Stimulated activated CD4-positive, alpha-beta T cell treated with anti-CD3 and anti-CD28 coated beads, Interleukin-4, amount 100 ng/mL, for 4 hours (primary cell): ENCODE data around the gene ZNF577.
"Not testable (repeated sequence)": the region's sequence is repeated elsewhere in the genome, so short reads cannot be mapped to it uniquely, and the experiment has no call there.

Source experiments
- DNase-seq, 2 experiments: peaks; one replicate each; pipeline ENCODE4 v3.0.0-alpha.2; 2020

ZNF577 gene

DNA sequence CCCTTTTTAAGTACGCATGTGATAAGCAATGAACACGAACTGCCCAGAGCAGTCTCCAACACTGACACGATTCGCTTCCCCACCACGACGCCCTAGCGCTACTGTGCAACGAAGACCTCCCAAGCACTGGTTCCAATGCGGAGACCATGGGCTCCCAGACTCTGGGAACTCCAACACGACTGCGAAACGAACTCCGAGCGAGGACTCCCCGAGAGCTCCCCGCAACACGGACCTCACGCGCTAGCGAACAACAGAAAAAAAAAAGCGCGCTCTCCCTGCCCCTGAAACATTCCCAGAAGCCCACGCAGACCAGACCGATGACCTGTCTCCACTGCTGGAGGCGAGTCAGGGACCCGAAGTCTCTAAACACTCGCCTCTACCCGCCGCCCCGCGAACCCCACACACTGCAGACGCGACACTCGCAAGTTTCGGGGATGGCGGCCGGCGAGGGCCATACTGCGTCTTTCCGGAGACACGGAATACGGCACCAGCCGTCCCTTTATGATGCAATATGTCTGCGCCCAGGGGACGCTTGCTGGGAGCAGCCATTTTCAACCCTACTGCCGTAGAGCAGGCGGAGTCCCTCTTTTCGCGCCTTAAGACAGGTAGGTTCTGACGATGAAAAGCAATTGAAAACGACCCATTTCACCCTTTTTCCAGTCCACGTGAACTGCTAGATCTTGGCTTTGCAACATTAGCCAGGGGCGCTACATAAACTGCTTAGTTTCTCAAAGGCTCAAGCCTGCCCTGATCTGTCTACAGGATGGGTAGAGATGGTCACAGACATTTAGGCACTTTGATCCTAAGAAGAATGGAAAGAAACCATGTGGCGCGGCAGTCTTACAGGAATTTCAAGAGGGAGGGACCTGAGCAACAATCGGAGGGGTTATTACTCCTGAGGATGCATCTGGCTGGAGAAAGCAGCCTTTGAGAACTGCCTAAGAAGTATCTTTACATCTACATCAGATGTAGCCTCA lies at the start of gene ZNF577:
ZNF577 (minus strand) TSS at position 430 of the 977 bp plus-strand sequence. CDS start 7,569 bp downstream, outside the sequence.
- peak; percentile 60 to 68 for DNase-seq

GRCh38 chr19:51931921-51932320 lies 44.2 kb upstream of the ZNF577 start:
- DNase-seq = no peak

GRCh38 chr19:51927859-51928258 lies 40.1 kb upstream of the ZNF577 start:
- no peak for DNase-seq

DNA sequence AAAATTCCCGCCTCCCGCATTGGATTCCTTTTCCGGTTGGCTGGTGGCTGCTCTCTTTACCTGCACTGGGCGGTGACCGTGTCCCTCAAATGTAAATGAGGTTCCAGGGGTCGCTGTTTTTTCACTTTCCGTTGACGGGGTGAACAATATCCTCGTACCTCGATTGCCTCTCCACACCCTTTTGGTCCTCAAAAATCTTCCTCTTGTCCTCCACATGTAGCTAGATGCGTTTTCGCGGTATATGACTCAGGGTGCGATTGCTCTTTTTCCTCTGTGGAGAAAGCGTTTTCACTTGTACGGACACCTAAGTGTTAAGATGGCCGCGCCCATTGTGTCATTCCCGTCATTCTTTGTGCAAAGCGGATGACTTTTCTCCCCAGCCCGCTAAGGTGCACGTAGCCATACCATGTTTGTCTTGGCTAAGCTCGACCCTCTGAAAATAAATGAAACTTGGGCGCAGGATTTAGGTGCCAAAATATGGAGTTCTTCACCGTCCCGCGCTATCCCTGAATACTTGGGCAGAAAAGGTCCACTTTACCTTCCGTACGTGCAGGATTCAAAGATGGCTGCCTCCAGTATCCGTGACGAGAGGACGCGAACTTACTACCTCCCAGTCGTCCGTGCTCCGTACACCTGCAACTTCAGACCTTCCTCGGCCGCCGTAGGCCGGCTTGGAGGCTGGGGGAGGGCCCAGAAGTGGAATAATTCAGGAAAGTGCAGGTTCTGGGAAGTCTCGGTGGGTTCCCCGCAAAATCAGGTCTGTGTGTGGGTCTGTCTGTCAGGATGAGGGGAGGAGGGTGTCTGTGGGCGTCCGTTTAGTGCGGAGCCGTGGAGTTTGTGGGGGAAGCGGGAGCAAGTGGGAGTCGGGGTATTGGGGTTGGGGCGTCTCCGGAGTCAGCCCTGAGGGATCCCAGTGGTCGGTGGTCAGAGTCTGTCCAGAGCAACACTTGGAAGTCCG lies 39.3 kb upstream of the ZNF577 start, which contains the start of gene ZNF613:
ZNF613 (plus strand) TSS at position 689 of the 958 bp plus-strand sequence. CDS start 8,749 bp downstream, outside the sequence.
- DNase-seq = peak; percentile 74 to 86

GRCh38 chr19:51926426-51926783 lies 38.7 kb upstream of the ZNF577 start:
- DNase-seq = no peak

- DNase-seq = no peak
Observed at GRCh38 chr19:51921949-51922348, 34.2 kb upstream of the ZNF577 start.

GRCh38 chr19:51919606-51920005 lies 31.9 kb upstream of the ZNF577 start:
- no peak for DNase-seq

GRCh38 chr19:51916167-51916566 lies 28.4 kb upstream of the ZNF577 start:
- DNase-seq = no peak

- no peak for DNase-seq
Observed at GRCh38 chr19:51915324-51915867, 27.6 kb upstream of the ZNF577 start.

- DNase-seq = not testable (repeated sequence)
Observed at GRCh38 chr19:51907981-51908380, 20.2 kb upstream of the ZNF577 start.

DNA sequence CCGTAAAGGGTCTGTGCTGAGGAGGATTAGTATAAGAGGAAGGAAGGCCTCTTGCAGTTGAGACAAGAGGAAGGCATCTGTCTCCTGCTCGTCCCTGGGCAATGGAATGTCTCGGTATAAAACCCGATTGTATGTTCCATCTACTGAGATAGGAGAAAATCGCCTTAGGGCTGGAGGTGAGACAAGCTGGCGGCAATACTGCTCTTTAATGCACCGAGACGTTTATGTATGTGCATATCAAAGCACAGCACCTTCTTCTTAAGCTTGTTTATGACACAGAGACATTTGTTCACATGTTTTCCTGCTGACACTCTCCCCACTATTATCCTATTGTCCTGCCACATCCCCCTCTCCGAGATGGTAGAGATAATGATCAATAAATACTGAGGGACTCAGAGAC lies 18.4 kb upstream of the ZNF577 start:
- DNase-seq = not testable (repeated sequence)

GRCh38 chr19:51905639-51906038 lies 17.9 kb upstream of the ZNF577 start:
- DNase-seq = not testable (repeated sequence)

DNA sequence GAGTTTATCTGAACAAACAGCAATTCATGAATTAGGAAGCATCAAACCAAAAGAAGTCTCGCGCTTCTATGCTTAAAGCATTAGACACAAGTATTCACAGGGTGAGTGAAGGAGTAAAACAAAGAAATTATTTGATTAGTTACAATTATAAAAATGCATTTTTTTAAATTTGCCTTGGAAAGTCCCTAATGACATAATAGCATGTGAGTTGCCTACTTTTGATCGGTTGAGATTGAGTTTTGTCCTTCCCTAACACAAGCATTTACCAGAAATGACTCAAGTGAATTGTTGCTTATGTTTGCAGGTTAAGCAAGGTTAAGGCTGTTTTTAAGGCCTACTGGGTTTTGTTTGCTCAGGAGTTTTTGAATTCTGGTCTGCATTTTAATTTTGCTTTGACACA lies 17.5 kb upstream of the ZNF577 start:
- DNase-seq = no peak

DNA sequence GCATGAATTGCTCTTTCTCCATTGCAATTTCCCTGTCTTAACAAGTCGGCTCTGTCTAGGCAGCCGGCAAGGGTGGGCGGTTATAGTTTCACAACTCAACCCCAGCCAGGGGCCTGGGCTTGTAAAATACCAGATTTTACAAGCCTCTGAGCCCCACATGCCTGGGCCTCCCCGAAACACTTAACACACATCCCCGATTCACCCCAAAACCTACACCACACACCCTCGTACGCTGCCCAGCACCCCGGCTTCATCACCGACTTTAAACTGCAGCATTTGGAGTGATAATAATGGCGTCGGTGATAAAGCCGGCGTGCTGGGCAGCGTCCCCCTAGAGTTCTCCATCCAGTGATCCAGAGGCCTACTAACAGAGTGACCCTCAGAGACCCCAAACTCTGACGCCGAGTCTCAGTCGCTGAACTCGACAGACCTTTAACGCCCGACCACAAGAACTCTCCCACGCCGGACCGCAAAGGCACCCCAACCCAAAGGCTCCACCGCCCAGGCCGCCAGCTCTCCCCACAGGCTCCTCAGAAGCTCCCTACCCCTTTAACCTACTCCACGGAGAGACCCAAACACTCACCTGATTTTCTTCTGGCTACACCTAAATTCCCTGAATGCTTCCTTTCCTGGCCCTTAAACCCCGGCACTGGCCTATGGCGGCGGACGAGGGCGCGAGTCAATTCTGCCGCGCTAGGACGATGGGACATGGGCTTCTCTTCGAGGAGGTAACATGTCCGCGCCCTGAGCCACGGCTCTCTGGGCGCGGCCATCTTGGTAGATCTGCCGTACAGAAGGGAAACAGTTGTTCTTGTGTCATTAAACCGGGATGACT lies 16.8 kb upstream of the ZNF577 start, which contains the start of gene ZNF649:
ZNF649 (minus strand) TSS at position 687 of the 835 bp plus-strand sequence. CDS start 4,910 bp downstream, outside the sequence.
- DNase-seq = peak; percentile 76 to 78

GRCh38 chr19:51903192-51903591 lies 15.4 kb upstream of the ZNF577 start:
- DNase-seq = no peak

- DNase-seq = no peak
Observed at GRCh38 chr19:51901860-51902259, 14.1 kb upstream of the ZNF577 start.

DNA sequence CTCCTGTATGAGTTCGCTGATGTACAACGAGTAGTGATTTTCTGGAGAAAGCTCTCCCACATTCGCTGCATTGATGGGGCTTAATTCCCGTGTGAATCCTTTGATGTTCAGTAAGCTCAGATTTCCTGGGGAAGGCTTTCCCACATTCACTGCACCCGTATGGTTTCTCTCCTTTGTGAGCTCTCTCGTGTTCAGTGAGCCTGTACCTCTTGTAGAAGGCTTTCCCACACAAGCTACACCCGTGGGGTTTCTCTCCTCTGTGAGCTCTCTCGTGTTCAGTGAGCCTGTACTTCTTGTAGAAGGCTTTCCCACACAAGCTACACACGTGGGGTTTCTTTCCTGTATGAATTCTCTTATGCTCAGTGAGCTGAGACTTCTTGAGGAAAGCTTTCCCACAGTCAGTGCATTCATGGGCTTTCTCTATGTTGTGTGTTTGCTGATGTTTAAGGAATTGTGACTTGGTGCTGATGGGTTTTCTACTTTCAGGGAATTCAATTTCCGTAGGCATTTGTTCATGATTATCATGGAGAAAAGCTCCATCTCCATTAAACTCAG lies 3.5 kb upstream of the ZNF577 start:
- no peak for DNase-seq

GRCh38 chr19:51889934-51890333 lies 2.2 kb upstream of the ZNF577 start:
- DNase-seq = no peak

DNA sequence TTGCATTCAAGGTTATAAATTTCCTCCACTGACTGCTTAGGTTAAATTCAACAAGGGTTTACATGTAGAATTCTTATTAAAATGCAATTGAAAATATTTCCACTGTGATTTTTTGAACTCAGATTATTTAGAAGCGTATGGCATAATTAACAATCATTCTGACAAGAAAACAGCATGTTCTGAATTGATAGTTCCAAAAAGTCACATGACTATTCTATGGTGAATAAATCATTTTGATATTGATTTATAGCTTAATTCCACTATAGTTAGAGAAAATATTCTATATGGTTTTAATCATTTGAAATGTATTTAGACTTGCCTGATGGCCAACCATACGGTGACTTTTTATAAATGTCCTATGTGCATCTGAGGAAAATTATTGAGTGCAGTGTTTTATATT lies 3.0 kb downstream of the ZNF577 start:
- no peak for DNase-seq

- no peak for DNase-seq
Observed at GRCh38 chr19:51882518-51882917, 5.2 kb downstream of the ZNF577 start.

DNA sequence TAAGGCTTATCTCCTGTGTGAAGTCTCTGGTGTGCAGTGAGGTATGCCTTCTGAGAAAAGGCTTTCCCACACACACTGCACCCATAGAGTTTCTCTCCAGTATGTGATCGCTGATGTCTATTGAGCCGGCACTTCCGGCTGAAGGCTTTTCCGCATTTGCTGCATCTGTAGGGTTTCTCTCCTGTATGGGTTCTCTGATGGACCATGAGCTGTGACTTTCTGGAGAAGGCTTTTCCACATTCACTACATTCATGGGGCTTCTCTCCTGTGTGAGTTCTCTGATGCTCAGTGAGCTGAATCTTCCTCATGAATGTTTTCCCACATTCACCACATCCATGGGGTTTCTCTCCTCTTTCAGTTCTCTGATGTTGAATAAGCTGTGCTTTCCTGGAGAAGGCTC lies 14.7 kb downstream of the ZNF577 start:
- no peak for DNase-seq
